NCI-H187 (cell line): ENCODE results near the gene STARD3.
"Not testable (repeated sequence)": the region's sequence is repeated elsewhere in the genome, so short reads cannot be mapped to it uniquely, and the experiment has no call there.

ENCODE experiments used
- DNase-seq, 2 experiments: peaks; one replicate each; lab custom pipeline; 2025; lab: John Stamatoyannopoulos, UW

The STARD3 gene

GRCh38 chr17:39695089-39695474, 58.1 kb downstream of the STARD3 start:
- no peak for DNase-seq

GRCh38 chr17:39696731-39697130, 59.8 kb downstream of the STARD3 start:
- DNase-seq, result no peak

- DNase-seq, result no peak
Observed at GRCh38 chr17:39697961-39698360, 61.0 kb downstream of the STARD3 start.

- DNase-seq, result not testable (repeated sequence)
Observed at GRCh38 chr17:39699157-39699817, 62.3 kb downstream of the STARD3 start.

- no peak for DNase-seq
Observed at GRCh38 chr17:39699818-39700147, 62.8 kb downstream of the STARD3 start, which contains the start of gene ERBB2. Gene ERBB2, plus strand, starts transcription at chr17:39700064. Its CDS starts 175 bp downstream, at chr17:39700239.

- DNase-seq, result no peak
Observed at GRCh38 chr17:39700148-39700987, 63.4 kb downstream of the STARD3 start.

GRCh38 chr17:39701012-39701783, 64.3 kb downstream of the STARD3 start:
- DNase-seq, result no peak

- DNase-seq, result no peak
Observed at GRCh38 chr17:39701784-39702422, 65.0 kb downstream of the STARD3 start.

GRCh38 chr17:39702901-39703893, 66.3 kb downstream of the STARD3 start:
- no peak for DNase-seq

- DNase-seq, result no peak
Observed at GRCh38 chr17:39703913-39704312, 67.0 kb downstream of the STARD3 start.

GRCh38 chr17:39704821-39705551, 68.0 kb downstream of the STARD3 start:
- no peak for DNase-seq

- no peak for DNase-seq
Observed at GRCh38 chr17:39705786-39706348, 68.9 kb downstream of the STARD3 start.

- no peak for DNase-seq
Observed at GRCh38 chr17:39706383-39706782, 69.4 kb downstream of the STARD3 start.

- no peak for DNase-seq
Observed at GRCh38 chr17:39706921-39707337, 70.0 kb downstream of the STARD3 start.

GRCh38 chr17:39709319-39709997, 72.5 kb downstream of the STARD3 start:
- no peak for DNase-seq

GRCh38 chr17:39709998-39710964, 73.3 kb downstream of the STARD3 start:
- DNase-seq, result no peak

- DNase-seq, result not testable (repeated sequence)
Observed at GRCh38 chr17:39711071-39711470, 74.1 kb downstream of the STARD3 start.

- no peak for DNase-seq
Observed at GRCh38 chr17:39711851-39712250, 74.9 kb downstream of the STARD3 start.
